ENCODE data around the gene MAP3K10.

DNA sequence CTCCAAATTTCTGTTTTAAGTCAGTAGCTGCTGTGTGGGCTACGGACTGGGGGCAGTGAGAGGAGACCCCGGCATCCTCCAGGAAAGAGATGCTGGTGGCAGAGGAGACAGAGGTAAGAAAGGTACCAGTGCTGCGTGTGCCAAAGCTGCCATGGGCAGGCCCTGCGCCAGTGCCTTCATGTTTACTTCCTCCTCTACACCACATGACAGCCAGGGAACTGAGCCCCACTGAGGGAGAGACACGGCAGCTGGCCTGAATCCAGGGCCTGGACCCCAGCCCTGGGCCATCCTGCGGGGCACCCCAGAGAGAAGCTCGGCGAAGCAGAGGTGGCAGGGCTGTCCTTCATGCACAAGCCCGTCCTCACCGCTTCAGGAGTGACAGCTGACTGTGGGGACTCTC is 58.0 kb downstream of the MAP3K10 start:
- TF ChIP-seq, protein P1, sequence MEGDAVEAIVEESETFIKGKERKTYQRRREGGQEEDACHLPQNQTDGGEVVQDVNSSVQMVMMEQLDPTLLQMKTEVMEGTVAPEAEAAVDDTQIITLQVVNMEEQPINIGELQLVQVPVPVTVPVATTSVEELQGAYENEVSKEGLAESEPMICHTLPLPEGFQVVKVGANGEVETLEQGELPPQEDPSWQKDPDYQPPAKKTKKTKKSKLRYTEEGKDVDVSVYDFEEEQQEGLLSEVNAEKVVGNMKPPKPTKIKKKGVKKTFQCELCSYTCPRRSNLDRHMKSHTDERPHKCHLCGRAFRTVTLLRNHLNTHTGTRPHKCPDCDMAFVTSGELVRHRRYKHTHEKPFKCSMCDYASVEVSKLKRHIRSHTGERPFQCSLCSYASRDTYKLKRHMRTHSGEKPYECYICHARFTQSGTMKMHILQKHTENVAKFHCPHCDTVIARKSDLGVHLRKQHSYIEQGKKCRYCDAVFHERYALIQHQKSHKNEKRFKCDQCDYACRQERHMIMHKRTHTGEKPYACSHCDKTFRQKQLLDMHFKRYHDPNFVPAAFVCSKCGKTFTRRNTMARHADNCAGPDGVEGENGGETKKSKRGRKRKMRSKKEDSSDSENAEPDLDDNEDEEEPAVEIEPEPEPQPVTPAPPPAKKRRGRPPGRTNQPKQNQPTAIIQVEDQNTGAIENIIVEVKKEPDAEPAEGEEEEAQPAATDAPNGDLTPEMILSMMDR (IDR thresholded peaks at IDR 0.05) = no peak
- TF ChIP-seq POLR2AphosphoS5 (IDR thresholded peaks at IDR 0.05) = no peak

All from sigmoid colon (tissue), 4 donors.